Cardiac muscle cell (in vitro differentiated cells and primary cell): ENCODE measurements around the gene KIF12. TPM values are rescaled to one million over a fixed set of nuclear protein-coding genes. Genes with fewer than 3 reads are reported as not detected.

Source experiments
- DNase-seq, 2 donors: peaks; one replicate each; pipeline versions ENCODE4 v3.0.0 to v3.0.0-alpha.2; 2010 to 2017; ENCODE audit warnings: low read depth in 1 of 2, low spot score in 1 of 2
- H3K27ac ChIP-seq: fragments of 200-600 bp; sonication (generic); 2 replicates; pipeline ENCODE4 v1.5.1; 2016
- H3K27me3 ChIP-seq: fragments of 200-600 bp; sonication (generic); 2 replicates; pipeline ENCODE4 v1.6.0; 2016; ENCODE audit warnings: control low read depth
- H3K36me3 ChIP-seq: fragments of 200-600 bp; sonication (generic); 2 replicates; pipeline ENCODE4 v1.5.1; 2016; ENCODE audit warnings: control low read depth
- H3K4me1 ChIP-seq: fragments of 200-600 bp; sonication (generic); 2 replicates; pipeline ENCODE4 v1.8.1; 2017; ENCODE audit warnings: low read depth, mild to moderate bottlenecking, mixed run types
- H3K4me3 ChIP-seq: fragments of 200-600 bp; sonication (generic); 2 replicates; pipeline ENCODE4 v1.5.1; 2016; ENCODE audit warnings: mild to moderate bottlenecking
- H3K9me3 ChIP-seq: fragments of 200-600 bp; sonication (generic); 2 replicates; pipeline ENCODE4 v1.5.1; 2017; ENCODE audit warnings: low read depth, mild to moderate bottlenecking, control low read depth
- CTCF ChIP-seq: IDR thresholded peaks from 2 replicates; pipeline ENCODE4 v1.5.1; 2012; ENCODE audit warnings: low read depth, mild to moderate bottlenecking, low read length
- polyA plus RNA-seq: library from polyadenylated mRNA; unstranded; fragments of >200 nt; fragmentation: Nextera tagmentation; extraction: Ambion mirVana; gene quantifications from 2 replicates; pipeline ENCODE4 v1.2.1, GENCODE V29; 2016
- total RNA-seq: library from RNA; depleted of rRNA; stranded (reverse); fragments of >200 nt; gene quantifications from 2 replicates; pipeline ENCODE4 v1.2.3, GENCODE V29; 2016

The KIF12 gene
- total and polyA plus RNA-seq, 2 experiments from 2014 or later: 0.64 to 1.1 TPM

- Histone ChIP-seq H3K9me3 (no peaks in the 10 kb centered on the region), H3K4me1 (no peaks in the 10 kb centered on the region), H3K36me3 (peaks cover 14% of the 10 kb centered on the region), H3K4me3 (no peak overlapping the region), H3K27me3 (no peaks in the 10 kb centered on the region), H3K27ac (no peak overlapping the region)
- DNase-seq: no peak
- no peak for TF ChIP-seq CTCF
Observed at GRCh38 chr9:114051706-114052105, 47.4 kb downstream of the KIF12 start.

GRCh38 chr9:114051281-114051680 lies 47.8 kb downstream of the KIF12 start:
- Histone ChIP-seq H3K4me1 (no peaks in the 10 kb centered on the region), H3K27ac (no peak overlapping the region), H3K36me3 (peaks cover 14% of the 10 kb centered on the region), H3K9me3 (no peaks in the 10 kb centered on the region), H3K27me3 (no peaks in the 10 kb centered on the region), H3K4me3 (no peak overlapping the region)
- DNase-seq: no peak
- no peak for TF ChIP-seq CTCF

GRCh38 chr9:114050646-114051045 lies 48.4 kb downstream of the KIF12 start:
- Histone ChIP-seq H3K27me3 (no peaks in the 10 kb centered on the region), H3K27ac (no peak overlapping the region), H3K36me3 (peaks cover 14% of the 10 kb centered on the region), H3K4me3 (no peak overlapping the region), H3K4me1 (no peaks in the 10 kb centered on the region), H3K9me3 (no peaks in the 10 kb centered on the region)
- no peak for DNase-seq
- TF ChIP-seq CTCF: no peak

GRCh38 chr9:114050226-114050568 lies 48.9 kb downstream of the KIF12 start:
- Histone ChIP-seq H3K36me3 (peaks cover 14% of the 10 kb centered on the region), H3K4me1 (no peaks in the 10 kb centered on the region), H3K4me3 (no peak overlapping the region), H3K27me3 (no peaks in the 10 kb centered on the region), H3K27ac (no peak overlapping the region), H3K9me3 (no peaks in the 10 kb centered on the region)
- no peak for DNase-seq
- no peak for TF ChIP-seq CTCF

- no peak for TF ChIP-seq CTCF
- Histone ChIP-seq H3K9me3 (no peaks in the 10 kb centered on the region), H3K4me1 (no peaks in the 10 kb centered on the region), H3K27ac (no peak overlapping the region), H3K27me3 (no peaks in the 10 kb centered on the region), H3K4me3 (no peak overlapping the region), H3K36me3 (peaks cover 14% of the 10 kb centered on the region)
- DNase-seq: no peak
Observed at GRCh38 chr9:114049441-114050225, 49.5 kb downstream of the KIF12 start.
